NT2/D1 (cell line): ENCODE measurements around the gene KIAA1328.
"Not testable (repeated sequence)": the region's sequence is repeated elsewhere in the genome, so short reads cannot be mapped to it uniquely, and the experiment has no call there.

Source experiments
- DNase-seq: peaks from one replicate; pipeline ENCODE4 v3.0.0-alpha.2; 2011; ENCODE audit warnings: low read depth, low spot score
- H3K27me3 ChIP-seq: 2 replicates; pipeline ENCODE4 v1.6.0; 2011; ENCODE audit warnings: mild to moderate bottlenecking; ENCODE audit not compliant: insufficient read length, insufficient read depth
- H3K36me3 ChIP-seq: 2 replicates; pipeline ENCODE4 v1.6.1; 2011; ENCODE audit warnings: mild to moderate bottlenecking, low read length, mixed read lengths; ENCODE audit not compliant: insufficient read depth, insufficient read length
- H3K4me1 ChIP-seq: 2 replicates; pipeline ENCODE4 v1.5.1; 2011; ENCODE audit not compliant: insufficient read depth, insufficient read length
- H3K4me3 ChIP-seq: 2 replicates; pipeline ENCODE4 v1.5.1; 2011; ENCODE audit warnings: low read depth; ENCODE audit not compliant: insufficient read length
- H3K9ac ChIP-seq: 2 replicates; pipeline ENCODE4 v1.6.0; 2011; ENCODE audit warnings: low read depth; ENCODE audit not compliant: insufficient read length
- H3K9me3 ChIP-seq: 2 replicates; pipeline ENCODE4 v1.5.1; 2011; ENCODE audit warnings: mild to moderate bottlenecking, low read length; ENCODE audit not compliant: insufficient read depth
- SUZ12 ChIP-seq: IDR thresholded peaks from 2 replicates; pipeline ENCODE4 v1.6.1; 2011; ENCODE audit not compliant: insufficient read length, insufficient read depth; ENCODE audit errors: extremely low read depth
- YY1 ChIP-seq: IDR thresholded peaks from 2 replicates; pipeline ENCODE4 v1.6.1; 2011; ENCODE audit not compliant: insufficient read length, insufficient read depth
- ZNF274 ChIP-seq: IDR thresholded peaks from 2 replicates; pipeline ENCODE4 v1.6.1; 2011; ENCODE audit warnings: mild to moderate bottlenecking, low read depth, low read length

The KIAA1328 gene

GRCh38 chr18:36813824-36814223 is 15.1 kb upstream of the KIAA1328 start:
- no peak overlapping the region for H3K4me3 ChIP-seq
- H3K4me1 ChIP-seq, result no peaks in the 10 kb centered on the region
- H3K9me3 ChIP-seq, result no peaks in the 10 kb centered on the region
- H3K36me3 ChIP-seq, result peaks cover 55% of the 10 kb centered on the region
- no peak for TF ChIP-seq ZNF274
- TF ChIP-seq SUZ12, result no peak
- no peak for TF ChIP-seq YY1
- H3K9ac ChIP-seq, result no peak overlapping the region
- DNase-seq, result no peak
- no peaks in the 10 kb centered on the region for H3K27me3 ChIP-seq

GRCh38 chr18:36814994-36815393 is 13.9 kb upstream of the KIAA1328 start:
- H3K9me3 ChIP-seq, result no peaks in the 10 kb centered on the region
- peaks cover 58% of the 10 kb centered on the region for H3K36me3 ChIP-seq
- DNase-seq, result no peak

GRCh38 chr18:36816096-36816495 is 12.8 kb upstream of the KIAA1328 start:
- H3K9me3 ChIP-seq, H3K27me3 ChIP-seq: not testable (repeated sequence)
- peaks cover 63% of the 10 kb centered on the region for H3K36me3 ChIP-seq

More at GRCh38 chr18:36814994-36815393, 13.9 kb upstream of the KIAA1328 start:
- no peak overlapping the region for H3K9ac ChIP-seq
- no peak for TF ChIP-seq SUZ12
- no peak for TF ChIP-seq ZNF274
- TF ChIP-seq YY1, result no peak
- no peaks in the 10 kb centered on the region for H3K27me3 ChIP-seq
- no peak overlapping the region for H3K4me3 ChIP-seq
- H3K4me1 ChIP-seq, result no peaks in the 10 kb centered on the region

GRCh38 chr18:36817039-36817438 is 11.9 kb upstream of the KIAA1328 start:
- Histone ChIP-seq H3K4me1 (no peaks in the 10 kb centered on the region), H3K36me3 (peaks cover 70% of the 10 kb centered on the region)
- TF ChIP-seq ZNF274 (no peak), YY1 (no peak), SUZ12 (no peak)

More at GRCh38 chr18:36816096-36816495, 12.8 kb upstream of the KIAA1328 start:
- not testable (repeated sequence) for H3K4me3 ChIP-seq, DNase-seq, H3K4me1 ChIP-seq, H3K9ac ChIP-seq

DNA sequence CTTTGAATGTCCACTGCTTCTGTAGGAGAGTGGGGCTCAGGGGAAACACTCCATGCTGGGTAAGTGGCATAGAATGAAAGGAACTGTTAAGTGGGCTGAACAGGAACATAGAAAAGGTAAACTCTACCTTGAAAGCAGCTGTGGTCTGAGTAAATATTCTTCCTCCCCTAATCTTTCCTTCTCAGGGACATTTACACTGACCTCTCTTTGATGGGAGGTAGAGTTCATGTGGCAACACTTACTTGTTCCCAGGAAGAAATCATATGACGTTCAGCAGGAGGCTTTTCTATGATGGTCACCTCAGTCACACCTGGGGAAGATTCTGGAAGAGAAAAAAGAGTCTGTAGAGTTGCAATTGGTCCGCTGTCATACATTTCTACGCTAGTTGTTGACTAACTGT is 10.3 kb upstream of the KIAA1328 start:
- no peaks in the 10 kb centered on the region for H3K4me1 ChIP-seq
- H3K9ac ChIP-seq, result no peak overlapping the region
- no peak for DNase-seq
- peaks cover 64% of the 10 kb centered on the region for H3K36me3 ChIP-seq
- no peaks in the 10 kb centered on the region for H3K9me3 ChIP-seq
- H3K4me3 ChIP-seq, result no peak overlapping the region
- no peak for TF ChIP-seq YY1
- H3K27me3 ChIP-seq, result no peaks in the 10 kb centered on the region

More at GRCh38 chr18:36817039-36817438, 11.9 kb upstream of the KIAA1328 start:
- no peak overlapping the region for H3K9ac ChIP-seq
- H3K4me3 ChIP-seq, result no peak overlapping the region
- H3K9me3 ChIP-seq, result no peaks in the 10 kb centered on the region
- no peak for DNase-seq
- no peaks in the 10 kb centered on the region for H3K27me3 ChIP-seq

DNA sequence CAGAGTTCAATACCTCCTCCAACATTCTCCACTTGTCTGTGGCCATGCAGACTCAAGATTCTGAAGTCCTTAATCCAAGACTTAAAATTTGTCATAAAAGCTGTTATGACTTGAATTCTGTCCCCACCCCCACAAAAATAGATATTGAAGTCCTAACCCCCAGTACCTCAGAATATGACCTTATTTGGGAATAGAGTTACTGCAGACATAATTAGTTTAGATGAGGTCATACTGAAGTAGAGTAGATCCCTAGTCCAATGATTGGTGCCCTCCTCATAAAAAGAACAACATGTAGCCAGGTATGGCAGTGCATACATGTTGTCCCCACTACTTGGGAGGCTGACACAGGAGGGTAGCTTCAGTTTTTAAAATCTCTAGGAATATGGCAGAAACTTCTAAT is 9.3 kb upstream of the KIAA1328 start:
- Histone ChIP-seq H3K36me3 (peaks cover 63% of the 10 kb centered on the region), H3K9me3 (no peaks in the 10 kb centered on the region)

DNA sequence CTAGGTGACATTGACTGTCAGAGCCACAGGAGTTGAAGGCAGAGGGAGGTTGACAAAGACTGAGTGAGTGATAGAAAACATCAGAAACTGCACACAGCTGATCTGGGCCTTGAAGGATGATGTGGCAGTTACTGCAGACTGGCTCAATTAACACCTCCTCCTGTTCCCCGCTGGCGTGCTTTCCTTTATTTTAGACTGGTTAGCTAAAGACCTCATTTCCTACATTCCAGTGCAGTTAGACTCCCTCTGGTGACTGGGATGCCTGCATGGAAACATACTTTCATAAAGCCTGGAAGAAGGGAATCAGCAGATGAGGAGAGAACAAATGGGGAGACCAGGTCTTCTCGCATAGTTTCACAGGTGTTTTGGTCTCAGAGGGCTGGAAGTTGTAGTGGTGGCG is 7.2 kb upstream of the KIAA1328 start:
- no peaks in the 10 kb centered on the region for H3K9me3 ChIP-seq
- no peak overlapping the region for H3K9ac ChIP-seq
- no peak for DNase-seq
- H3K27me3 ChIP-seq, result no peaks in the 10 kb centered on the region
- no peaks in the 10 kb centered on the region for H3K4me1 ChIP-seq
- TF ChIP-seq SUZ12, result no peak
- no peak for TF ChIP-seq ZNF274
- no peak for TF ChIP-seq YY1
- H3K36me3 ChIP-seq, result peaks cover 54% of the 10 kb centered on the region
- no peak overlapping the region for H3K4me3 ChIP-seq

More for the DNA sequence above, 9.3 kb upstream of the KIAA1328 start:
- Histone ChIP-seq H3K27me3 (no peaks in the 10 kb centered on the region), H3K9ac (no peak overlapping the region), H3K4me3 (no peak overlapping the region), H3K4me1 (no peaks in the 10 kb centered on the region)
- TF ChIP-seq YY1 (no peak), SUZ12 (no peak), ZNF274 (no peak)
- DNase-seq, result no peak

GRCh38 chr18:36825526-36825925 is 3.4 kb upstream of the KIAA1328 start:
- Histone ChIP-seq H3K9me3 (no peaks in the 10 kb centered on the region), H3K27me3 (no peaks in the 10 kb centered on the region), H3K36me3 (peaks cover 33% of the 10 kb centered on the region), H3K4me3 (no peak overlapping the region), H3K4me1 (no peaks in the 10 kb centered on the region), H3K9ac (no peak overlapping the region)
- TF ChIP-seq ZNF274 (no peak), SUZ12 (no peak), YY1 (no peak)
- DNase-seq, result no peak
